Mammary epithelial cell (primary cell): ENCODE results near the gene KLHL28.

Source experiments
- CTCF ChIP-seq, 2 donors: IDR thresholded peaks in 1 of 2; conservative IDR thresholded peaks in 1 of 2; 2 replicates each; pipeline ENCODE4 v1.5.1; 2011 to 2012; ENCODE audit warnings: inconsistent platforms in 2 of 2, low read length in 2 of 2, mild to moderate bottlenecking in 2 of 2, control low read depth in 1 of 2, low read depth in 1 of 2; ENCODE audit not compliant: insufficient read depth in 1 of 2; ENCODE audit errors: extremely low read depth in 1 of 2
- EZH2 ChIP-seq: IDR thresholded peaks from 2 replicates; pipeline ENCODE4 v1.6.1; 2012; ENCODE audit warnings: low read length, inconsistent platforms, borderline replicate concordance

DNA sequence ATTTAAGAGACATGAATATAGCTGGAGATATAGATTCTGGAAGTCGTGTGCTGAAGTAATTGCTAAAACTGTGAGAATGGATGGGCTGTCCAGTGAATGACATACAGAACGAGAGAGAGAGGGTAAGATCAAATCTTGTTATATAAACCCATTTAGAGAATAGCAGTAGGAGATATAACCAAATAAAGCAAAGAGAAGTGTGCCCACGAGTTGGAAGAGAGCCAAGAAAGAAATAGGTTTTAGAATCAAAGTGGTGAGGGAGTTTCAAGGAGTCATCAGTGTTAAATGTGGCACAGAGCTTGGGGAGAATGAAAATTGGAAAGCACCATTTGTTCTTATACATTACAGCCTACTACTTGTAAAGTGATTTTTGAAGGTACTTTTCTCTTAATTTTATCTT is 19.5 kb upstream of the KLHL28 start:
- TF ChIP-seq CTCF (conservative IDR thresholded peaks at IDR 0.05 in 1 of 2, IDR thresholded peaks at IDR 0.05 in 1 of 2; ENCODE audit: extremely low read depth in 1 of 2, insufficient read depth in 1 of 2, low read depth in 1 of 2, low read length in 2 of 2) = no peak
- TF ChIP-seq EZH2 = no peak
